Fibroblast of pulmonary artery (primary cell): ENCODE data around the gene COL20A1.

ENCODE experiments used
- DNase-seq: peaks from one replicate; pipeline ENCODE4 v3.0.0-alpha.2; 2010; ENCODE audit warnings: low read depth
- H3K4me3 ChIP-seq: replicated peaks from 2 replicates; pipeline ENCODE4 v1.5.1; 2011; ENCODE audit warnings: low read depth, mild to moderate bottlenecking, control low read depth, low read length, moderate library complexity
- TF ChIP-seq, protein P1 (sequence below): IDR thresholded peaks from 2 replicates; pipeline ENCODE4 v1.5.1; 2011; ENCODE audit warnings: mild to moderate bottlenecking, control low read depth, low read length, inconsistent platforms; ENCODE audit errors: missing control alignments

The COL20A1 gene

DNA sequence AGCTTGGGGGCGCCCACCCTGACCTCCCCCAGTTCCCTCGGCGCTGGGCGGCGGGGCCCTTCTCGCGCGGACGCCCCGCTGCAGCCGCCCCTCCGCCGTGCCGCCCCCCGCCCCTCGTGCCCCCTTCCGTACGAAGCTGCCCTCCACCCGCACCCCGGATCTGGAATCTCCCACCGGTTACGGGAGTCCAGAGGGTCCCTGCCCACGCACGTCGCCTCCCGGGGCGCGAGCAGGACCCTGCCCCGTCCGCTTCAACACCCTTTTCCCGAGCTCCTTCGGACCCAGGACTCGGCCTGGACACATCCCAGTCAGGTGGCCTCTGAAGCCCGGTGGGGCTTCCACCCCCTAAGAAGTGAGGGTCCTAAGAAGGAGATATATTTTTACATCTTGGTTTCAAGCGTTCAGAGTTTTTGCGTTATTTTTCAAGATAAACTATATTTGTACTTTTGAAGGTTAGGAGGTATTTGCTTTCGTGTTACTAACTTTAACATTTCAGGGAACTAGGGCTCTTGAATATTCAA, 19.9 kb upstream of the COL20A1 start:
- no peak for DNase-seq

DNA sequence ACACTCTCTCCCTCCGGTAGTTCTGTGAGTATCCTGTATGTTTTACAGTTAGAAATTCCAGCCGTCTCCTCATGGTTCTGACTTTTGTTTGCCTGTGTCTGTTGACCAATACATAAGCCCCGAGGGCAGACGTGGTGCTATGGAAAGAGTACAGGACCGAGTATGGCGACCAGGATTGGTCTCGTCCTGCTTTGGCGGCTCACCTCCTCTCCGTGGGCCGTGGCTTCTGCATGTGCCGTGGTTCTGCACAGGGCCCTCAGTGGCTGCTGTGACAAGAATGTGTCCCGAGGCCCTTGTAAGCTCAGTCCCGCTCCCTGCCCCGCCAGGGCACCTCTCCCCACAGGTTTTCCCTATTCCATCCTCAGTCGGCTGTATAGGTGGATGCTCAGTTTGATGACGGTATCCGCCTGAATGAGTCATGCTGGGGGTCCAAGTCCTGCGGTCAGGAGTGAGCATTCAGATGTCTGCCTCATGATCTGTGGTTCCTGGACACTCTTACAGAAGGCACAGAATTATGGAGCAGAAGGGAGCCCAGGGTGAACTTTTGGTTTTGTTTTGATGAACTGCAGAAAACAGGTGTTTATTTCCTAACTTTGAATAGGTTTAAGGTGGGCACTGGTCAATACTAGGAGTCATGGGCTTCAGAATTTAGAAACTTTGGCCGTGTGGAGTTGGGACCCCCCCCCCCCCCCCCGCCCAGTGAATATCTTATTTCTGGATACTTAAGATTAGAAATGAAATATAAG, 19.2 kb upstream of the COL20A1 start:
- TF ChIP-seq, protein P1, sequence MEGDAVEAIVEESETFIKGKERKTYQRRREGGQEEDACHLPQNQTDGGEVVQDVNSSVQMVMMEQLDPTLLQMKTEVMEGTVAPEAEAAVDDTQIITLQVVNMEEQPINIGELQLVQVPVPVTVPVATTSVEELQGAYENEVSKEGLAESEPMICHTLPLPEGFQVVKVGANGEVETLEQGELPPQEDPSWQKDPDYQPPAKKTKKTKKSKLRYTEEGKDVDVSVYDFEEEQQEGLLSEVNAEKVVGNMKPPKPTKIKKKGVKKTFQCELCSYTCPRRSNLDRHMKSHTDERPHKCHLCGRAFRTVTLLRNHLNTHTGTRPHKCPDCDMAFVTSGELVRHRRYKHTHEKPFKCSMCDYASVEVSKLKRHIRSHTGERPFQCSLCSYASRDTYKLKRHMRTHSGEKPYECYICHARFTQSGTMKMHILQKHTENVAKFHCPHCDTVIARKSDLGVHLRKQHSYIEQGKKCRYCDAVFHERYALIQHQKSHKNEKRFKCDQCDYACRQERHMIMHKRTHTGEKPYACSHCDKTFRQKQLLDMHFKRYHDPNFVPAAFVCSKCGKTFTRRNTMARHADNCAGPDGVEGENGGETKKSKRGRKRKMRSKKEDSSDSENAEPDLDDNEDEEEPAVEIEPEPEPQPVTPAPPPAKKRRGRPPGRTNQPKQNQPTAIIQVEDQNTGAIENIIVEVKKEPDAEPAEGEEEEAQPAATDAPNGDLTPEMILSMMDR, result no peak
- H3K4me3 ChIP-seq, result peak overlapping the region; percentile 91
- DNase-seq, result peak; percentile 53

More for the DNA sequence above, 19.9 kb upstream of the COL20A1 start:
- TF ChIP-seq, protein P1, result no peak
- H3K4me3 ChIP-seq, result peak overlapping the region; percentile 91

DNA sequence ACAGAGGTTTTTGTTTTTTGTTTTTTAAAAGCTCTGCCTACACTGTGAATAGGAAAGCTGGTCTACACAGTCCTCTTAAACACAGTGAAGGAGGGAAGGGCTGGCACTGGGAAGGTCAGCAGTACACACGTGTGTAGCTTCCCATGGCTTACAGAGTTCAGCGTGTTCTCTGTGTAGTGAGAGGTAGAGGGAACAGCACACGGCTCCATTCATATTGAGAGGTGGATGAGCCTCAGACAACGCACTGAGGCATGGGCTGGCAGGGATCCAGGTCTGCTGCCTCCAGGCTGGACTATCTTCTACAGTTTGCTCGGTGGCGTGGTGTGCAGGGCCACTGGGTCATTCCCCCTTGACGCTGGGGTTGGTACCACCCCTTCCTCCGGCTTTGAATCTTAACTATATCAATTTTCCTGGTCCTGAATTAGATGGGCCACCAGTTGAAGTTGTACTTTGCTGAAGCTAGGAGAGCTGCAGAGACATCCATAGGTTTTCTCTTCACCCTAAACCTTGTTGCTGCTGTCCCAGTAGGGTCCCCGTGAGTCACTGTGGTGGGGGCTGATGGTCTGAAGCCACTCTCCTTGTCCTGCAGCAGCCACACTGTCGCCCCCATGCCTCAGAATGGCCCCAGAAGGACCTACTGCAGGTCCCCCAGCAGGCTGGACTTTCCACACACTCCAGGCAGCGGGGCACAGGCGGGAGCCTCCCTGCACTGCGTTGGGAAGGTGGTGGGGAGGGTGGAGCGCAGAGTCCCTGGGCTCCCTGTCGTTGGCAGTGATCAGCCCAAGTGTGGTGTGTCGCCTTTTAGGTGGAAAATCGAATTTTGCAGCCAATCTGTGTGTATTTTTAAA, 18.4 kb upstream of the COL20A1 start:
- no peak for DNase-seq
- TF ChIP-seq, protein P1, result no peak
- peak overlapping the region; percentile 91 for H3K4me3 ChIP-seq

DNA sequence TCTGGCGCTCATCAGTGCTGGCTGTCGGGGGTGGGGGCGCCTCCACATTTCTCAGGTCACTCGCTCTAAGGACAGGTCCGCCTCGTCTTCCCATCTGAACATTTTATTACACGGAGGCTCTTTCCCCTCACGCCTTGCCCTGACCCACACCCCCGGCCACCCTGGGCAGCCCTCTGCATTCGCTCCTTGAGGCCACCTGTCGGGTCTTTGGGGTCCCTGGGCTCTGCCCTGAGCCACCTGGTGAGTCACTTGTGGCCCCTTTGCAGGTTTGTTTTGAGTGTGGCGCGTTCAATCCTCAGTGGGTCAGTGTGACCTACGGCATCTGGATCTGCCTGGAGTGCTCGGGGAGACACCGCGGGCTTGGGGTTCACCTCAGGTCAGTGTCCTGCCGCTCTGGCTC, 17.2 kb upstream of the COL20A1 start:
- H3K4me3 ChIP-seq, result no peak overlapping the region
- no peak for DNase-seq
- TF ChIP-seq, protein P1, result no peak

DNA sequence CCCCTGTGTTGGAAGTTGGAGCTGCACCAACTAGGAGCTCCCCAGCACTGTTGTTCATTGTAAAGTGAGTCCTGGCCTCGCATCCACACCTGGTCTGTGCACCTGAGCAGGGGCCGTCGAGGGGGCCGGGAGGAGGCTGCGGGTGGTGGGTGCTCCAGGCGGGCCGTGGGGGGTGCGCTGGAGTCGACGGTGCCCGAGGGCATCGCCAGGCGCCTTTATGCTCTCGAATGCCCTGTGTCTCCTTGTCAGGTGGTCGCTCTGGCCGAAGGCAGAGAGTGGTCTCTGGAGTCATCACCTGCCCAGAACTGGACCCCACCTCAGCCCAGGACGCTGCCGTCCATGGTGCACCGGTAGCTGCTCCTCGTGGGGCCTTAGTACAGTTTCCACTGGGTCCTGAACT, 16.0 kb upstream of the COL20A1 start:
- H3K4me3 ChIP-seq, result no peak overlapping the region
- no peak for DNase-seq
- TF ChIP-seq, protein P1, result no peak

DNA sequence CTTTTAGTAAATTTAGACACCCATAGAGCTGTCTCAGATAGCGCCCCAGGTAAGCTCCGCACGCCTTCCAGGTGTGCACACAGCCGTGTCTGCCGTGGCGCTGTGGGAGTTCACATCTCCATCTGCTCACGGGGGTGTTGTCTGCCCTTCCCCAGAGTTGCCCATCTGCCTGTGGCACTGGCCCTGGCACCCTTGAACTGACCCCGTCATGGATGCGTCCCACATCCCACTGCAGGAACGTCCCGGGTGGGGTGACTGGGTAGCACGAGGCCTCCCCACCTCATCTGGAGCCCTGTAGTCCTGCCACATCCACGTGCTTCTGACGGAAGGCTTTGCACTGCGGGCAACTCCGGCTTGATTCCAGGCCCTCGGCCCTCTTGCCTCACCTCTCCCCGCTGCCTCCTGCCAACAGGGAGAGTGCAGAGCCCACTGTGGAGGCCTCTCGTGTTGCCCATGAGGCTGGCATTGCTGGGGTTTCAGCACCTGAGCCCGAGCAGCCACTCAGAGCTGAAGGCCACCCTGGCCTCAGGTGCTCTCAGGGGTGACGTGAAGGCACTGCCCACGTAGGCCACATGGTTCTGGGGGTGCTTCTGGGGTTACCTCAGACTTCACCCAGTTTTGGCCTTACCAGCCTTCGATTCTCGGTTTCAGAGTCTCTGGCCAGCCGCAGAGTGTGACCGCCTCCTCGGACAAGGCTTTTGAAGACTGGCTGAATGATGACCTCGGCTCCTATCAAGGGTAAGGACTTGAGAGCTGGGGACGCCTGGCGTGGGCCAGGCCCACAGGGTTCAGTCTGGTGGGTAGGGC, 15.3 kb upstream of the COL20A1 start:
- H3K4me3 ChIP-seq, result no peak overlapping the region
- no peak for DNase-seq
- TF ChIP-seq, protein P1, result no peak
